Astrocyte (in vitro differentiated cells and primary cell): ENCODE results near the gene COX11. TPM values are rescaled to one million over a fixed set of nuclear protein-coding genes. Genes with fewer than 3 reads are reported as not detected.

ENCODE experiments used
- DNase-seq: peaks from one replicate; pipeline ENCODE4 v3.0.0-alpha.2; 2010; ENCODE audit warnings: low read depth
- FAIRE-seq: peaks from 2 replicates; lab custom pipeline; 2011; peaks lifted over from hg19 to GRCh38; lab: Jason Lieb, UNC
- H2AFZ ChIP-seq: 2 replicates; pipeline ENCODE4 v1.6.0; 2012; ENCODE audit warnings: low read depth, low read length, inconsistent platforms
- H3K27ac ChIP-seq: 2 replicates; pipeline ENCODE4 v1.5.1; 2011; ENCODE audit warnings: low read depth, low read length, inconsistent platforms
- H3K27me3 ChIP-seq: 2 replicates; pipeline ENCODE4 v1.6.0; 2011; ENCODE audit warnings: low read length, inconsistent platforms; ENCODE audit not compliant: insufficient read depth
- H3K36me3 ChIP-seq: 2 replicates; pipeline ENCODE4 v1.5.1; 2011; ENCODE audit warnings: low read length, inconsistent platforms; ENCODE audit not compliant: insufficient read depth
- H3K4me1 ChIP-seq: 2 replicates; pipeline ENCODE4 v1.5.1; 2011; ENCODE audit warnings: low read length, inconsistent platforms; ENCODE audit not compliant: insufficient read depth
- H3K4me2 ChIP-seq: 2 replicates; pipeline ENCODE4 v1.6.0; 2012; ENCODE audit warnings: low read length, inconsistent platforms
- H3K4me3 ChIP-seq: 2 replicates; pipeline ENCODE4 v1.5.1; 2011; ENCODE audit warnings: low read depth, mild to moderate bottlenecking, low read length, inconsistent platforms; ENCODE audit not compliant: insufficient read depth
- H3K79me2 ChIP-seq: 2 replicates; pipeline ENCODE4 v1.6.0; 2012; ENCODE audit warnings: mild to moderate bottlenecking, low read length, inconsistent platforms; ENCODE audit not compliant: insufficient read depth
- H3K9ac ChIP-seq: 2 replicates; pipeline ENCODE4 v1.6.0; 2012; ENCODE audit warnings: mild to moderate bottlenecking, low read length, inconsistent platforms
- H3K9me3 ChIP-seq: 2 replicates; pipeline ENCODE4 v1.5.1; 2012; ENCODE audit warnings: low read depth, mild to moderate bottlenecking, low read length, inconsistent platforms; ENCODE audit not compliant: insufficient read depth
- H4K20me1 ChIP-seq: 2 replicates; pipeline ENCODE4 v1.6.0; 2012; ENCODE audit warnings: low read length, inconsistent platforms; ENCODE audit not compliant: insufficient read depth
- H3K27ac Mint-ChIP-seq: one replicate; pipeline ENCODE4 v1.8.0; 2021; ENCODE audit warnings: mild to moderate bottlenecking, mixed read lengths; ENCODE audit not compliant: unreplicated experiment
- H3K27me3 Mint-ChIP-seq: one replicate; pipeline ENCODE4 v1.8.0; 2021; ENCODE audit warnings: low read depth, mixed read lengths; ENCODE audit not compliant: unreplicated experiment
- H3K36me3 Mint-ChIP-seq: one replicate; pipeline ENCODE4 v1.8.0; 2021; ENCODE audit warnings: low read depth, mixed read lengths; ENCODE audit not compliant: unreplicated experiment
- H3K4me1 Mint-ChIP-seq: one replicate; pipeline ENCODE4 v1.8.0; 2021; ENCODE audit warnings: low read depth, mixed read lengths; ENCODE audit not compliant: unreplicated experiment
- H3K4me3 Mint-ChIP-seq: one replicate; pipeline ENCODE4 v1.8.0; 2021; ENCODE audit warnings: mild to moderate bottlenecking, moderate library complexity, mixed read lengths; ENCODE audit not compliant: unreplicated experiment
- H3K9me3 Mint-ChIP-seq: one replicate; pipeline ENCODE4 v1.8.0; 2021; ENCODE audit warnings: mild to moderate bottlenecking, mixed read lengths; ENCODE audit not compliant: unreplicated experiment
- EZH2 ChIP-seq: IDR thresholded peaks from 2 replicates; pipeline ENCODE4 v1.6.1; 2012; ENCODE audit warnings: mild to moderate bottlenecking, low read length, inconsistent platforms; ENCODE audit not compliant: insufficient read depth
- total RNA-seq: library from RNA; stranded (reverse); gene quantifications from 2 replicates; pipeline ENCODE4 v1.2.1, GENCODE V29; 2021
- TF ChIP-seq, protein P1 (sequence below): IDR thresholded peaks from 2 replicates; pipeline ENCODE4 v1.5.1; 2011; ENCODE audit warnings: low read depth, mild to moderate bottlenecking, inconsistent platforms, low read length, moderate library complexity; ENCODE audit not compliant: insufficient read depth

COX11 gene
- total RNA-seq, 1 donor from 2014 or later: 36.4 TPM

DNA sequence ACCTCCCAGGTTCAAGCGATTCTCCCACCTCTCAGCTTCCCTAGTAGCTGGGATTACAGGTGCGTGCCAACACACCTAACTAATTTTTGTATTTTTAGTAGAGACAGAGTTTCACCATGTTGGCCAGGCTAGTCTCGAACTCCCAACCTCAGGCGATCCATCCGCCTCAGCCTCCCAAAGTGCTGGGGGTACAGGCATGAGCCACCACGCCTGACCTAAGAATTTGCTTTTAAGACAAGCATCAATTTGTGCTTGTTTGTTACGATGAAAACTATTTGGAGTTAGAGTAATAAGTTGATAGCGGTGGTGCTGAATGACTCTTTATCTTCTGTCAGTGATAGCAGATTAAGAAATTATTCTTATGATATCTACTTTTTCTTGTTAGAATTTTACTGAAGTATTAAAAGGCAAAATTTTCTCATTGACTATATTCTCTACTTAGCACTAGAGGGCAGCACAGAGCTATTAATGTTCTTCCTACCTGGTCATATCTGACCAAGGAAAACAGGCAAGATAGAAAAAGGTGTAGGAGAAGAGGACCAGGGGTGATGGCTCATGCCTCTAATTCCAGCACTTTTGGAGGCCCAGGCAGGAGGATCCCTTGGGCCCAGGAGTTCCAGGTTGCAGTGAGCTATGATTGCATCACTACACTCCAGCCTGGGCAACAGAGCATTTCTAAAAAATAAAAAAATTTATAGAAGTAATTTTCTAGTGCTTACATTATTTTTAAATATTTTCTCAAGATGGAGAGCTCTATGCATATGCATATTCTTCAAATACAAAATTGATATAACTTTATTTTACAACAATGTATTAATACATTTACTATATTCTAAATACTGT is 24.6 kb upstream of the COX11 start:
- H3K4me2 ChIP-seq: no peak overlapping the region
- peaks cover 4% of the 10 kb centered on the region for H4K20me1 ChIP-seq
- Mint-ChIP-seq H3K4me3 (no peak overlapping the region), H3K4me1 (no peaks in the 10 kb centered on the region), H3K27ac (no peak overlapping the region), H3K9me3 (no peaks in the 10 kb centered on the region), H3K36me3 (peaks cover 3% of the 10 kb centered on the region), H3K27me3 (no peaks in the 10 kb centered on the region)
- H3K4me1 ChIP-seq: no peaks in the 10 kb centered on the region
- DNase-seq (peak; percentile 19), FAIRE-seq (no peak)
- H3K9ac ChIP-seq: no peak overlapping the region
- no peaks in the 10 kb centered on the region for H3K79me2 ChIP-seq
- no peaks in the 10 kb centered on the region for H3K27me3 ChIP-seq
- TF ChIP-seq EZH2: no peak
- TF ChIP-seq, protein P1, sequence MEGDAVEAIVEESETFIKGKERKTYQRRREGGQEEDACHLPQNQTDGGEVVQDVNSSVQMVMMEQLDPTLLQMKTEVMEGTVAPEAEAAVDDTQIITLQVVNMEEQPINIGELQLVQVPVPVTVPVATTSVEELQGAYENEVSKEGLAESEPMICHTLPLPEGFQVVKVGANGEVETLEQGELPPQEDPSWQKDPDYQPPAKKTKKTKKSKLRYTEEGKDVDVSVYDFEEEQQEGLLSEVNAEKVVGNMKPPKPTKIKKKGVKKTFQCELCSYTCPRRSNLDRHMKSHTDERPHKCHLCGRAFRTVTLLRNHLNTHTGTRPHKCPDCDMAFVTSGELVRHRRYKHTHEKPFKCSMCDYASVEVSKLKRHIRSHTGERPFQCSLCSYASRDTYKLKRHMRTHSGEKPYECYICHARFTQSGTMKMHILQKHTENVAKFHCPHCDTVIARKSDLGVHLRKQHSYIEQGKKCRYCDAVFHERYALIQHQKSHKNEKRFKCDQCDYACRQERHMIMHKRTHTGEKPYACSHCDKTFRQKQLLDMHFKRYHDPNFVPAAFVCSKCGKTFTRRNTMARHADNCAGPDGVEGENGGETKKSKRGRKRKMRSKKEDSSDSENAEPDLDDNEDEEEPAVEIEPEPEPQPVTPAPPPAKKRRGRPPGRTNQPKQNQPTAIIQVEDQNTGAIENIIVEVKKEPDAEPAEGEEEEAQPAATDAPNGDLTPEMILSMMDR: peak; percentile 62
- H3K9me3 ChIP-seq: no peaks in the 10 kb centered on the region
- H3K4me3 ChIP-seq: no peak overlapping the region
- H2AFZ ChIP-seq: no peak overlapping the region
- H3K36me3 ChIP-seq: peaks cover 3% of the 10 kb centered on the region
- H3K27ac ChIP-seq: no peak overlapping the region

GRCh38 chr17:54991567-54991966 is 23.1 kb upstream of the COX11 start:
- H3K79me2 ChIP-seq: no peaks in the 10 kb centered on the region
- no peak overlapping the region for H3K9ac ChIP-seq
- no peak for DNase-seq
- no peak overlapping the region for H3K27ac ChIP-seq
- no peak for TF ChIP-seq EZH2
- TF ChIP-seq, protein P1: no peak
- H3K9me3 ChIP-seq: no peaks in the 10 kb centered on the region
- peaks cover 3% of the 10 kb centered on the region for H3K36me3 Mint-ChIP-seq
- H3K27me3 ChIP-seq: no peaks in the 10 kb centered on the region
- H3K4me1 ChIP-seq: no peaks in the 10 kb centered on the region
- H3K36me3 ChIP-seq: peaks cover 3% of the 10 kb centered on the region
- H3K9me3 Mint-ChIP-seq: no peaks in the 10 kb centered on the region
- FAIRE-seq: no peak
- H4K20me1 ChIP-seq: peaks cover 4% of the 10 kb centered on the region
- no peak overlapping the region for H3K4me3 Mint-ChIP-seq
- H3K27me3 Mint-ChIP-seq: no peaks in the 10 kb centered on the region
- no peak overlapping the region for H3K27ac Mint-ChIP-seq
- H3K4me3 ChIP-seq: no peak overlapping the region
- H3K4me1 Mint-ChIP-seq: no peaks in the 10 kb centered on the region
- H2AFZ ChIP-seq: no peak overlapping the region
- H3K4me2 ChIP-seq: no peak overlapping the region

GRCh38 chr17:54990118-54990517 is 21.7 kb upstream of the COX11 start:
- no peak for TF ChIP-seq EZH2
- TF ChIP-seq, protein P1: no peak
- H3K4me1 ChIP-seq: no peaks in the 10 kb centered on the region
- no peaks in the 10 kb centered on the region for H3K9me3 Mint-ChIP-seq
- no peak overlapping the region for H3K4me2 ChIP-seq
- no peak overlapping the region for H3K4me3 Mint-ChIP-seq
- H4K20me1 ChIP-seq: peaks cover 4% of the 10 kb centered on the region
- no peaks in the 10 kb centered on the region for H3K27me3 Mint-ChIP-seq
- no peaks in the 10 kb centered on the region for H3K4me1 Mint-ChIP-seq
- H3K9me3 ChIP-seq: no peaks in the 10 kb centered on the region
- H3K27ac Mint-ChIP-seq: no peak overlapping the region
- H3K79me2 ChIP-seq: no peaks in the 10 kb centered on the region
- H3K27ac ChIP-seq: no peak overlapping the region
- H2AFZ ChIP-seq: no peak overlapping the region
- H3K36me3 Mint-ChIP-seq: no peaks in the 10 kb centered on the region
- H3K27me3 ChIP-seq: no peaks in the 10 kb centered on the region
- H3K4me3 ChIP-seq: no peak overlapping the region
- no peak for DNase-seq
- peaks cover 3% of the 10 kb centered on the region for H3K36me3 ChIP-seq
- no peak for FAIRE-seq
- H3K9ac ChIP-seq: no peak overlapping the region
